Fibroblast of lung (primary cell): ENCODE results near the gene ZNF764.

Source experiments
- EZH2 ChIP-seq: IDR thresholded peaks from 2 replicates; pipeline ENCODE4 v1.5.1; 2012; ENCODE audit warnings: low read length, control low read depth, mild to moderate bottlenecking; ENCODE audit errors: missing control alignments
- TF ChIP-seq, protein P1 (sequence below), 2 donors: IDR thresholded peaks in 1 of 2; conservative IDR thresholded peaks in 1 of 2; 1 replicate in 1 of 2; 2 replicates in 1 of 2; pipeline ENCODE4 v1.5.1; 2011 to 2012; ENCODE audit warnings: low read length in 2 of 2, control low read depth in 1 of 2, inconsistent platforms in 1 of 2, low read depth in 1 of 2, mild to moderate bottlenecking in 1 of 2

DNA sequence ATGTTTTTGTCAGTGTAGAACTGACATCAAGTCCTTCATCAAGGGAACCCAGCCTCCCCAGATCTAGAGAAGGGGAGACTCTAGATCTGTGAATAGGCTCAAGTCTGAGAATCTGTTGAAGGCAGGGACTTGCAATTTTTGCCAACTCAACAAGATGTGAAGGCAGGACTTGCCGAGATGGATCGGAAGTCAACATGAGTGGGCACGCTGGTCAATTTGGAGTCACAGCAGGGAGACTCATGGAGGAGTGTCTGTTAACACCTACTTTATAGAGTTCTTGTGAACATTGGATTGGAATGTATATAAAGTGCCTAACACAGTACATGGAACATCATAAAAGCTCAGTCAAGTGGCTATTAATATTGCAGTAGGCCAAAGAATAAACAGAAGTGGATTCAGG is 42.0 kb upstream of the ZNF764 start:
- TF ChIP-seq, protein P1, sequence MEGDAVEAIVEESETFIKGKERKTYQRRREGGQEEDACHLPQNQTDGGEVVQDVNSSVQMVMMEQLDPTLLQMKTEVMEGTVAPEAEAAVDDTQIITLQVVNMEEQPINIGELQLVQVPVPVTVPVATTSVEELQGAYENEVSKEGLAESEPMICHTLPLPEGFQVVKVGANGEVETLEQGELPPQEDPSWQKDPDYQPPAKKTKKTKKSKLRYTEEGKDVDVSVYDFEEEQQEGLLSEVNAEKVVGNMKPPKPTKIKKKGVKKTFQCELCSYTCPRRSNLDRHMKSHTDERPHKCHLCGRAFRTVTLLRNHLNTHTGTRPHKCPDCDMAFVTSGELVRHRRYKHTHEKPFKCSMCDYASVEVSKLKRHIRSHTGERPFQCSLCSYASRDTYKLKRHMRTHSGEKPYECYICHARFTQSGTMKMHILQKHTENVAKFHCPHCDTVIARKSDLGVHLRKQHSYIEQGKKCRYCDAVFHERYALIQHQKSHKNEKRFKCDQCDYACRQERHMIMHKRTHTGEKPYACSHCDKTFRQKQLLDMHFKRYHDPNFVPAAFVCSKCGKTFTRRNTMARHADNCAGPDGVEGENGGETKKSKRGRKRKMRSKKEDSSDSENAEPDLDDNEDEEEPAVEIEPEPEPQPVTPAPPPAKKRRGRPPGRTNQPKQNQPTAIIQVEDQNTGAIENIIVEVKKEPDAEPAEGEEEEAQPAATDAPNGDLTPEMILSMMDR (conservative IDR thresholded peaks at IDR 0.05 in 1 of 2, IDR thresholded peaks at IDR 0.05 in 1 of 2; ENCODE audit: low read depth in 1 of 2, low read length in 2 of 2) = no peak
- no peak for TF ChIP-seq EZH2
